NCI-H82 treated with DMSO at 0.1 percent for 48 hours (cell line): ENCODE data around the gene ARHGAP15.

Experiments
- DNase-seq: peaks from one replicate; lab custom pipeline; 2025; ENCODE audit not compliant: unreplicated experiment; lab: John Stamatoyannopoulos, UW

The ARHGAP15 gene

DNA sequence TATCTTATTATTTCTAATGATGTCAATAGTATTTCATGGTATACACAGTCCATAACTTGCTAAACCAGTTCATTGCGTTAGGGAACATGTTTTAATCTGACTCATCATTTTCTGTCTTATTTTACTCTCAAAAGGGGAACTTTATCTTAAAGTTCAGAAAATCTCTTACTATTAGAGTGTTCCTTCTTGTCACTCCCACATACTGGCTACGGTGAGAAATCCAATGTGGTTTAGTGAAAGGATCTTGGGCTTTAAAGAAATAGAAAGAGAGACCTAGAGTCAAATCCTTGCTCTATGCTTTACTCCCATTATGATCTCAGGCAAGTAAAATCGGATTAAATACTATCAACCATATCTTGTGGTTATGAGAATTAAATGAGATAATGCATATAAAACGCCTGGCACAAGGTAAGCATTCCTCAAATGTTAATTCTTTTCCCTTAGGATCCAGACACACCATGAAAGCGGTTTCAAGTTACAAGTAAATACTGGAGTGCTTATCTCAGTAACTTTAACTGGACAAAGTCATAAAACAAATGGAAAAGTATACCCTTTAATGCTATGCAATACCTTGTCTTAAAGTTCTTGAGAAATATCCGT lies 576.0 kb downstream of the ARHGAP15 start:
- peak; percentile 16 for DNase-seq

DNA sequence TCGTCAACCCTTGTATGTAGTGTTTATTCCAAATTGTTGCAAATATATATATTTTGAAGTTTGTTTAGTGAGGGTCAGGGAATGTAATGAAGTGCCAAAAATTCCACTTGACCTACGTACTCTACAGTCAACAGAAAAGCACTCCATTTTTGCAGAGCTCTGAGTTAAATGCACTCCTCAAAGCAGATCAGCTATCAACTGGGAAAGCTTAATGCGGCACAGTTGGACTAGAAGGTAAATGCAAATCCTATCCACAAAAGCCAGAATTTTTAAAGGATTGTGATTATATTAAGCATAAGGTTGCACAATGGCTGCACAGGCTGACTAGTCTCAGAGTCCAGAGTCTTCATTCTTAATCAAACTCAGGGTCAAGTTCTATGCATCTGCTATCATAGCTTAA lies 577.1 kb downstream of the ARHGAP15 start:
- DNase-seq, result no peak

DNA sequence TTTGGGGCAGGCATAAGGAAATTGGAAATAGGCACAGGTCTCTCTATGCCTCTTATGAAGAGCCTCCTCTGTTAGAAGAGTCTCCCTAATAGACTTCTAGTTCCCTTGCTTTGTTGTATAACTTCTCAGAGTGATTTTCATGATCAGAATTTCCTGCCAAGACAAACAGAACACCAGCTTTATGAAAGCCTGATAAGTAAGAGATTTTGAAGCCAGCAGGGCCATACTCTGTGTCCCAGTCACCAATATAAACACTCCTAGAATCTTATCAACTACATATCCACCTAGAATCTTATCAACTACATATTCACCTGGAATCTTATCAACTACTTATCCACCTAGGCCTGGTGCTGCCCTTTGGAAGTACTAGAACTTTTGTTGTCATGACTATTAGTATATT lies 579.5 kb downstream of the ARHGAP15 start:
- DNase-seq, result no peak

DNA sequence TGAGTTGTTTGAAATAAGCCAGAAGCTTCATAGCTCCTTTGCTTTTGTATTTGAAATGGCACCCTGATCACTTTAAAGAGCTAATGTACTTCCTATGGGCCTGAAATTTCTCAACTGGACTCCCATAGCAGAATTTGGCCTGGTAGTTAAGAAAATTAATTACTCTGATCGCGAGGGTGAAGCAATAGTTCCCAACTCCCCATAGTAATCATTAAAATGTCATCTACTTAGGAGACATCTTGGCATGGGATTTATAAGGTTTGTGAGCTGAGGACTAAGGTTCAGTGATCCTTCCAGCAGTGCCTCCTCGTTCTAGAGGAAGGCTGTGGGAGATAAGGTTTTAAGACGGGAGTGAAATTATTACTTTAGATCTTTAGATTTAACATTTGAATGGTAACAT lies 581.0 kb downstream of the ARHGAP15 start:
- DNase-seq, result no peak

DNA sequence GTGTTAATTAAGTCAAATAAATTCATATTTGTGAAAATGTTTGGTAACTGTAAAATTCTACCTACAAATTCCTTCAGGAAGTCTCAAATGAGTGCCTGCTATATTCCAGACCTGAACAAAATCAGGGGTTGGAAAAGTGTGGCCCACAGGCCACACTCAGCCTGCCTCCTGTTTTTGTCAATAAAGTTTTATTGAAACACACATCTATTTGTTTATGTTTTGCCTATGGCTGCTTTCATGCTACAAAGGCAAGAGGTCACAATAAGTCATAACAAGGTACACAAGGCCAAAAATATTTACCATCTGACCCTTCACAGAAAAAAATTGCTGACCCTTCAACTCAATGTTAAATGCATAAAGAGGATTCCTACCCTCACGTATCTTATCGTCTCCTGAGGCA lies 581.7 kb downstream of the ARHGAP15 start:
- no peak for DNase-seq

DNA sequence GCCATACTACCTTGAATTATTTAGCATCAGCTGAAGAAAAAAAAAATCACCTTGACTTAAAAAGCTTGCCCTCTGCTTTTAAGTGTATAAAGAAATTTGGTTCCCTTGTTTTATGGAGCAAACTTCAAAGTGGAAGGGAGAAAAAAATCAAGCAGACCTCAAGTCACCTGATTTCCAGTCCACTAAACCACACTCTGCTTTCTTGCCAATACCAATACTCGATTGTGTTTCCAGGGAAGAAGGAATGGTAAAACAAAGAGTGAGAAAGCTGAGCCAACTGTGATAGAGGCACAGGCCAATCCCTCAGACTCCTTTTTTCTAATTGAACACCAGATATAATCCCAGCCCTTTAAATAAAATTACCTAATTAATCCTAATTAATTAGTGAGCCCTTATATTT lies 587.3 kb downstream of the ARHGAP15 start:
- no peak for DNase-seq

DNA sequence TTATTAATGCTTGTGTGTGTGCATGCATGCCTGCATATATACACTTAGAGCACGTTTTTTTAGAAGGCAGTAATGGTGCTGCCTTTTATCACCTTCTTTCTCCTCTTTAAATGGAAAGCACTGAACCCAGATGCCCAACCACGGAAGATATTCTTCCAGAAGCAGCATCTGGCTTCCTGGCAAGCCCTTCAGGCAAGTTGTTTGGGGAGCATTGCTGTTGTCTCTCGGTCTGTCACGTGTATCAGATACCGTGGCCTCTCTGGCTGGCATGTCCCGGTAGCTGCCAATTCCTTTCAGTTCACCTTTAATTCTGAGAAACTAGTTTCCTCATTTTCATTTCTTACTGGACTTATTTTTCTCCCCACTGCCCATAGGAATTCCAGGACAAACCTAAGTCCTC lies 587.8 kb downstream of the ARHGAP15 start:
- no peak for DNase-seq

DNA sequence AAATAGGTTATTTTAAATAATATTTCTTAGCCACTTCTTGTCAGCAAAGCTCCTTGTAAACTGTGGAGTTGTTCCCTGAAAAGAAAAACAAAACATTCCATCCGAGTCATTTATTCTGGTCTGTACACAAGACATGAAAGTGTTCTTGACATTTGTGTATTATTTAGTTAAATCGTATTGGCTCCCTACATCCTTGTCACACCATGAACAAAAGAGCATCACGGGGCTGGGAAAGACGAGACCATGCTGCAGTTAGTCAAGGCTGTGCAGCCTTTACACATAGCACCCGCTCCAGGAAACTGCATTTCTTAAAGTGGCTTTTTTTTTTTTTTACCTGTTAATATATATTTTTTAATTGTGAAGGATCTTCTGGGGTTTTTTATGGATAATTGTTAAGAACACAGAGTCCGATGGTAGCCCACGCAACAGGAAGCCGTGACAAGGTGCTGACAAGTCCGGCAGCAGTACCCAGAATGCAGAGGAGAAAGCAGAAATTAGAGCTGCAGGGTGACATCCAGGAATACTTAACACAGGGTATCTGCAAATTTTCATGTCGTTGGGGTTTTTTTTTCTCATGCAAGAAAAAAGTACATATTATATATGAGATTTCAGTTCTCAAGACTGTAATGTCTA lies 588.4 kb downstream of the ARHGAP15 start:
- no peak for DNase-seq

DNA sequence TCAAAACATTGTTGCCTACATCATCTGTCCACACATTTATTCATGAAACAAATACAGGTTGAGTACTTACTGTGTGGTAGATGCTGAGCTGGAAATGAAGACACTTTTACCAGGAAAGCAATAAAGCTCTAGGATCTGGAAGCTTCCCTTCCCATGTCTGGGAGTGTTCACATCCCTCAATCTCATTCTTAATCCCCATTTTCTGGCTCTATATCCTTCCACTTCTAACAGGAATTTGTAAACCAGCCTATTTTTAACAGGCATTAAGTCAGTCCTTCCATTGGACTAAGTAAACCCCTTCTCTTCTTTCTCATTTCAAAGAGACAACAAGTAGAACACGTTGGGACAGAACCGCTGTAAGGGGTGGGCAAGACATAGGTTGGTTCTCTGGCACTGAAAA lies 589.5 kb downstream of the ARHGAP15 start:
- no peak for DNase-seq

DNA sequence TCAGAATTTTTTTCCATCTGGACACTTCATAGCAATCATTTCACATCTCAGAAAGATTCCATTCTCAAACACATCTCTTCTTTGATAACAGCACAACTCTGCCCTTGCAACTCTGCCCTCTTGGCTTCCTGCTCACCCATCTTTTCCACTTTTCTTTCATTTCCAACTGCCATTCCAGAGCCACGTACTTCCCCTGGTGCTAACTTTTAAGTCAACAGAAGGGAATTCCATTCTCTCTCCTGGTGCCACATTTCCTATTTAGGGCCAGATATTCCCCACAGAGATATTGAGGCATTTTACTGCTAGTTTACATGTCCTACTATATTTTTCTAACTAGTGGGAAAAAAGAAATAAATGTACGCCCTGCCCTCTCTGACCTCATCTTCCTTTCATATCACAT lies 590.2 kb downstream of the ARHGAP15 start:
- DNase-seq, result no peak

DNA sequence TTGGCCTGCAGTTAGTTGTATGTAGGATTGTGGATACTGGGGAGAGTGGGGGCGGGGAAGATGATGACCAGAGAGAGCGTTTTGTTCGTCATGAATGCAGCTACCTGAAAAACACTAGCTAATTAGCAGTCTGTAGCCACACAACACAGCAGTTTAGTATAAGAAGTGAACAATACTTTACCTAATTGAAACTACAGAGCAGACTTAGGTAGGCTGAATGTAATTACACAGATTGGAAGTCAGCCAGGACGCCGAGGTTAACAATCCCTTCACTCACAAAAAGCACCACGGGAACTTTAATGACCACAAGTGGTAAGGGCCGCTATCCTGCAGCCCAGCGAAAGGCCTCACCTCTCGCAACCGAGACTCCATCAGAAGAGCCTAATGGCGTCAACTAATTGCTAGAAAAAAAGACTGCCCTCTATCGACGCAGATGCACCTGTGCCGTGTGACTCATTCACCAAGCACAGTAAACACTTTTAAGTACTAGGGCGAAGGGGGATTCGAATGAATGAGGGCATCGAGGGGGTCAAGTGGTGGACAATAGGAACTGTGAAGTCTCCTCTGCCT lies 591.0 kb downstream of the ARHGAP15 start:
- no peak for DNase-seq

DNA sequence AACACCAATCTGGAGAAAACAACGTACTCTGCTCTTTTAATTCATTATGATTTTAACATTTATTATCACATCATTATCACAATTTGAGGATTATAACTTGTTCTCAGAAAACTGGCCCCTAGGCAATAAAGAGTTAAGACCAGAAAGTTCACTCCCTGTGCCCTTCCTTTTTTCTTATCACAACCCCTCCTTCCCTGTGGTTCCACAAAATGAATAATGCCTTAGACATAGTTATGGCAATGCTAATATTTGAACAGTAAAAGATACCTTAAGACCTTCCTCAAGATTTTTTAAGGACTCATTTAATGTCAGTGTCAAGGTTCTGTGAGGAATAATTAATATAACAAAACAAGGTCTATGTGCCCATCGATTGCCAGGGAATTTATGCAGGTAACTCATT lies 596.2 kb downstream of the ARHGAP15 start:
- no peak for DNase-seq

DNA sequence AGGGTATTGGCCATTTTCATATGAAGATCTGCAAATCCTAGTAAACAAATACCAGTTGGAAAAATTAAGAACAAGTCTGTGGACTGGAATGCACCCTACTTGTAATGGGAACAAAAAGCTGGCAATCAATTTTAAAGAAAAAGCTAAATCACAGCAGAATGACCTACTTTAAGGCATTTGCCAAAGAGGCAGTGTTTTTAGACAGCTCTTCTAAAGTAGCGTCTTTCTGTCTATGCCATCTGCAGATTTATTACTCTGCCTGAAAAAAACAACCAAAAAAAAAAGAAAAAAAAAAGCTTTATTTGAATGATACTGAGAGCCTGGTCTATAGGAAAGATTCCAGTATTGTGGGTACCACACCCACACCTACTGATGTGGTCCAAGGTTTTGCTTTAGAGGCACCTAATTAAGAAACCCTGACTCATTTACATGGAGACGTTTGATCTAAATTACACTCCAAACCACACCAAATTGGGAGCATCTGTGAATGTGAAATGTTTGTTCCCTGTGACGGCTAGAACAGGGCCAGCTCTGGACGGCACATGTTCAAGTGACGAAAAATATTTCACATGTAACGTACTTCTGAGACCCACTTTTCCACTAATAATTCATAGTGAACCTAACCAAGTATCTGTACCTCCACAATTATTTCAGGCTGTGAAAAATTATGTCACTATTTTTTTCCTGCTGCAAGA lies 597.1 kb downstream of the ARHGAP15 start:
- no peak for DNase-seq

DNA sequence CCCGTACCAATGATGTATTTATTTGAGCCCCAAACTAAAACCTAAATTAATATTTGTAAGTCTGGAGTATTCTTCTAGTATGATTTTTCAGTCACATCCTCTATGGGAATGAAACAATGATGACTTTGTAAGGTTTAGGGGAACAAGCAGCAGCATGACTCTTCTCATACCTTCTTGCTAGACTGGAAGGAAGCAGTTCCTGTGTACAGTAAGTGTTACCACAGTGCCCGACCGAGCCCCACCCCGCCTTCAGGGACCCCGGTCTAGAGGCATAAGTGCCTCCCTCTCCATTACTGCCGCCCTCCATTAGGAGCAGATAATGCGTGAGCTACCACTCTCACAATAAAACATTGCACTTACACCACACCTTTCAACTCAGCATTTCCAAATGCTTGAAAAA lies 599.3 kb downstream of the ARHGAP15 start:
- DNase-seq, result no peak

DNA sequence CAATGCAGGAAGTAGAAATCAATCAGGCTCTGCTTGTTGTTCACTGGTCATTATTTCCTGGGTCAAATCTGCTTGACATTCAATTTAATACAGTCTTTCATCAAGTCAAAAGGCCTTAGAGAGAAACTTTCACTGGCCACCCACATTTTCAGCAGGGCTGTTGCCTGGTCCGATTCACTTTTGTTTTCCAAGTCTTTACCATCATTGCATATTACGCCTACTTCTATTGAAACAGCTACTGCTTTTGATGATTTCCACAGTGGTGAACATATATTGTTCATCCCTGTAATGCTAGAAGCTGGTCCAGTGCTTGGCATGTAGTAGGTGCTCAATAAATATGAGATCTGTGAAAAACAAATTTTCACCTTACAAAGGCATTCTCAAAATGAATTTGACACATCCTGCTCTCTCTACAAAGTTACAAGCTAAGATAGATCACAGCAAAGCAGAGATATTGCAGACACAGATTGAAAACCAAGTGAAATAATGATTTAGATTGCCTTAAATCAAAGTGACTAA lies 600.1 kb downstream of the ARHGAP15 start:
- no peak for DNase-seq

DNA sequence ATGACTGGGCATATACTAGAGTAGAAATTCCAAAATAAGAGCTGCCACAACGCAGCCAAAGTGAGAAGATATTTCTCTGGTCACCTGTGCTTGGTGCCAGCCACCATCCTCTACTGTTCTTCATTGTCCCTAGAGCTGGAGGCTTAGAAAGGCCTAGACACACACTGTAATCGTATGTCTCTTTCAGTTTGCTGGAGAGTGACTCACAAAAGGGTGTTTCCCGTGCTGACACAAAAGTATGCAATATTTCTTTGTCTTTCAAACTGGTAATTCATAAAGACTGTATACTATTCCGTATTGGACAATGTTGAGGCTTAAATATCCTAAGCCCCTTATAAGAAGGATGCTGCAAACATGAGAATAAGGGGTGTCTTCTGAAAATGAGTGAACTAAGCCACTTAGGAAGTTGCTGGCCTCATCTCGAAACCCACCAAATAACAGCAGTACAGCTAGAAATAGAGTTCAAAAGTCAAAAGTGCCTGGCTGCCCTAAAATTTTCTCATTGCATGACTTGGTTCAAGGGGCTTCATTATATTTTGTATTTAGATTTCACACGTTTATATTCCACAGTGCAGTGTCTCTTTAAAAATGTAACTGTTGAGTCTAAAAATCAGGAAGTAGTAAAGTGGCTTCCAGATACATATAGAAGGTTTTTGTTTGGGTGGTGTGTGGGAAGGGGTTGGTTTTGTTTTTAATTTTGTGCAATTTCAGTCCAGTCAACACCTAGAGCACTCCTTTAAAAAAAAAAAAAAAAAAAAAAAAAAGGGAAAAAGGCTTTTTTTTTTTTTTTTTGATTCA lies 601.1 kb downstream of the ARHGAP15 start:
- no peak for DNase-seq

DNA sequence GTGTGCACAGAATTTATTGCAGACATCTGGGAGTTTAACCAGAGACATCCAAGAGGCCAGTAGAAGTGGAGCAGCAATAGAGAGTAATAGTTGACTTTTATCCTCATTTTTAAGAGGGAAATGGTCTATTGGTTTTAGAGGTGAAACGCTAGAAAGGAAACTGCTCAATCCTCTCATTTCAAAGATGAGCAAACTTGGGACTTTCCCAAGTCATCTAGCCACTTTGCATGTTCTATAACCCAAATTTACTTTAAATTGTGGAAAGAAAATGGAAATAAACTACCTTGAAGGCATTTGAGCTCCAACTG lies 601.7 kb downstream of the ARHGAP15 start:
- DNase-seq, result no peak

DNA sequence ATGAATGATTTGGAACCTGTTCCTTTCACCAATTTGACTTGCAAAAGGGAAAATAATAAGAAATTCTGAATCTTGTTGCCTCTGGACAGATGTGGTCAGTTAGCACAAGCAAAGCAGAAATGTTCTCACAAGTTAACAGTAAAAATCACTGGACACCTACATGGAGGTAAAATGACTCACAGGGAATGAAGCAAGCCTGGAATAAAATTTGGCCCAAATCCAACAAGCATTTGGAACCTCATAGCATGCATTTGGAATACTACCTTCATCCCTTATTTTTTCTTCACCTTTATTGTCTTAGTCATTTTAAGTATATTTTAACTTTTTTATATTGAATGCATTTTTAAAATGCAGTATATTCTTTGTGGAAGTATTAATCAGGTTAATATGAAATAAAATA lies 602.9 kb downstream of the ARHGAP15 start:
- DNase-seq, result no peak

DNA sequence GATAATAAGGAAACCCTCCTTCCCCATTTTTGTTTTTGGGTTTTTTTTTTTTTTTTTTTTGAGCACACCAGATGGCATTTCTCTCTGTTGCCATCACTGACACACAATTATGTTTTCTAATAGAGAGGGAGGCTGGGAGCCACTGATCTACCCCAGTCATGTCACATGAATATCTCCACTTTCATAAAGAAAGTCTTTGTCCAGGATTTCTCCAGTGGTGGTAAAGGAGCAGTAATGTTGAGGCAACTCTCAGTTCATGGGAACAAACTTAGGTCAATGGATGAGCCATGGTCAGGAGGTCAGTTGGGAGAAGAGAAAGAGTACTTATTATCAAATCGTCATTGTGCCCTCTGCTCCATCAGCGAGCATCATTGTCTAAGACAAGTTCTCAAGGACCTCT lies 603.7 kb downstream of the ARHGAP15 start:
- no peak for DNase-seq

DNA sequence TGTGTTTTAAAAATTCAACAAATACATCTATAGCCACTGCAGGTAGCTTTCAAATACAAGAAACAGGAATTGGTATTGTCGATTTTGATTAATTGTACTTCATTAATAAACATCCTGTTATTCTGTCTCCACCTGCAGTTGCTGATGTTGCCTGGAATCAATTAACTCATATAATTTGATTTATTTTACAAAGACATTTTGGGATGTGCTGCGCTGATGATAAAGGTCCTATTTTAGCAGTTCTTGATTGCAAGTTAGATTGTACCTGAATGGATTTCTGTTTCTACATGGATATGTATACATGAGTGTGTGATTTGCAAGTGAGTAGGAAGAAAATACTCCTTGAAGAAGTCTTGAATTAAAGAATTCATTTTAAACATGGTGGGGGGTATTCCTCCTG lies 605.3 kb downstream of the ARHGAP15 start:
- no peak for DNase-seq

DNA sequence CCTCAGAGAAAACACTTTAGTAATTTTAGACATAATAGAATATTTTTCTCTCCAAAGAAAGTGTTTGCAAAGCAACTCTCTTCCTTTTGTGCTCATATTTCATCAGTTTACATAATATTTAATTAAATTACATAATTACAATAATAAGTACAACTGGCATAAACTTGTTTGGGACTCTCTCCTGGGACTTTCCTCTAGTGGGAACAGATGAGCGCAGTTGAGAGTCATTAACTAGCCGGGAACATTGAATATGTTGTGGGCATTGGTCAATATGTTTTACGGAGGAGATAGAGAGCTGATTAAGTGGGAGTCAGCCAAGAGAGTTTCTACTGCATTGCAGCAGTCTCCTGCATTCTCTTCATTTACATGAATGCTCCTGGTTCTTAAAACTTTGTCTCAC lies 607.7 kb downstream of the ARHGAP15 start:
- DNase-seq, result no peak

DNA sequence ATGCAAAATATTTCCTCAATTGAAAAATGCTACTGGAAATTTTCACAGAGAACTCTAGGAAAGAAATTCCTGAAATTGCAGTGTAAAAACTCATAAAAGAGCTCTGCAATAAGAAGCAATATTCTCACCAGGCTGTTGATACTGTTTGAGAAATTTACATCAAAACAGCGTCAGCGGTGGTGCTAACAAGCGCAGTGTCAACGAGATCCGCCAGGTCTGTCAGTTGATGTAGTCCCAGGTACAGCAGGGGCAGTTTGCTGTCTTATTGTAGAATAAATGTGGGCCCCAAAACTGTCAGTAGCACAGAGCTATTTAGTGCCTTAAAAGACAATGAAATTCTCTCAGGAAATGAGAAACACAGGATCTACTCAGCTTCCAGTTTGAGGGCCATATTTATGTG lies 611.2 kb downstream of the ARHGAP15 start:
- no peak for DNase-seq
